IPS-18c (cell line): ENCODE measurements around the gene RGS9.
"Not testable (repeated sequence)": the region's sequence is repeated elsewhere in the genome, so short reads cannot be mapped to it uniquely, and the experiment has no call there.

Source experiments
- H3K4me3 ChIP-seq: 2 replicates; pipeline ENCODE4 v1.7.0; 2013; ENCODE audit warnings: low read depth, mild to moderate bottlenecking, low read length, moderate library complexity; ENCODE audit not compliant: insufficient read depth
- H3K9me3 ChIP-seq: one replicate; pipeline ENCODE4 v1.6.1; 2013; ENCODE audit warnings: mild to moderate bottlenecking, low read length, moderate library complexity; ENCODE audit not compliant: control insufficient read depth, insufficient read depth

The RGS9 gene

GRCh38 chr17:65172496-65173136 is 35.4 kb downstream of the RGS9 start:
- Histone ChIP-seq H3K4me3 (no peak overlapping the region), H3K9me3 (peaks cover under 1% of the 10 kb centered on the region)

GRCh38 chr17:65173284-65173793 is 36.2 kb downstream of the RGS9 start:
- no peak overlapping the region for H3K4me3 ChIP-seq

GRCh38 chr17:65173976-65174683 is 37.0 kb downstream of the RGS9 start:
- Histone ChIP-seq H3K9me3 (no peaks in the 10 kb centered on the region), H3K4me3 (no peak overlapping the region)

More at GRCh38 chr17:65173284-65173793, 36.2 kb downstream of the RGS9 start:
- no peaks in the 10 kb centered on the region for H3K9me3 ChIP-seq

- Histone ChIP-seq H3K9me3 (no peaks in the 10 kb centered on the region), H3K4me3 (no peak overlapping the region)
Measured at GRCh38 chr17:65174974-65175373, 37.8 kb downstream of the RGS9 start.

GRCh38 chr17:65175952-65176351 is 38.8 kb downstream of the RGS9 start:
- Histone ChIP-seq H3K4me3 (no peak overlapping the region), H3K9me3 (no peaks in the 10 kb centered on the region)

- Histone ChIP-seq H3K9me3 (no peaks in the 10 kb centered on the region), H3K4me3 (no peak overlapping the region)
Measured at GRCh38 chr17:65176646-65177409, 39.7 kb downstream of the RGS9 start.

- Histone ChIP-seq H3K4me3 (no peak overlapping the region), H3K9me3 (no peaks in the 10 kb centered on the region)
Measured at GRCh38 chr17:65177901-65178300, 40.7 kb downstream of the RGS9 start.

GRCh38 chr17:65180276-65180675 is 43.1 kb downstream of the RGS9 start:
- not testable (repeated sequence) for H3K9me3 ChIP-seq, H3K4me3 ChIP-seq

- not testable (repeated sequence) for H3K9me3 ChIP-seq, H3K4me3 ChIP-seq
Measured at GRCh38 chr17:65180752-65181236, 43.6 kb downstream of the RGS9 start.

- Histone ChIP-seq H3K4me3 (no peak overlapping the region), H3K9me3 (no peaks in the 10 kb centered on the region)
Measured at GRCh38 chr17:65181237-65182061, 44.3 kb downstream of the RGS9 start.

GRCh38 chr17:65182233-65182632 is 45.1 kb downstream of the RGS9 start:
- Histone ChIP-seq H3K9me3 (no peaks in the 10 kb centered on the region), H3K4me3 (no peak overlapping the region)

GRCh38 chr17:65183736-65184135 is 46.6 kb downstream of the RGS9 start:
- no peak overlapping the region for H3K4me3 ChIP-seq
- no peaks in the 10 kb centered on the region for H3K9me3 ChIP-seq

GRCh38 chr17:65184235-65184959 is 47.2 kb downstream of the RGS9 start:
- Histone ChIP-seq H3K4me3 (no peak overlapping the region), H3K9me3 (no peaks in the 10 kb centered on the region)

- H3K9me3 ChIP-seq = no peaks in the 10 kb centered on the region
- H3K4me3 ChIP-seq = no peak overlapping the region
Measured at GRCh38 chr17:65185062-65185461, 47.9 kb downstream of the RGS9 start.

GRCh38 chr17:65185668-65186382 is 48.7 kb downstream of the RGS9 start:
- Histone ChIP-seq H3K9me3 (no peaks in the 10 kb centered on the region), H3K4me3 (no peak overlapping the region)
